Astrocyte (in vitro differentiated cells and primary cell): Measurements from ENCODE around the gene SLC8B1. TPM values are rescaled to one million over a fixed set of nuclear protein-coding genes. Genes with fewer than 3 reads are reported as not detected.

Experiments
- DNase-seq: peaks from one replicate; pipeline ENCODE4 v3.0.0-alpha.2; 2010; ENCODE audit warnings: low read depth
- FAIRE-seq: peaks from 2 replicates; lab custom pipeline; 2011; peaks lifted over from hg19 to GRCh38; lab: Jason Lieb, UNC
- H2AFZ ChIP-seq: 2 replicates; pipeline ENCODE4 v1.6.0; 2012; ENCODE audit warnings: low read depth, low read length, inconsistent platforms
- H3K27ac ChIP-seq: 2 replicates; pipeline ENCODE4 v1.5.1; 2011; ENCODE audit warnings: low read depth, low read length, inconsistent platforms
- H3K27me3 ChIP-seq: 2 replicates; pipeline ENCODE4 v1.6.0; 2011; ENCODE audit warnings: low read length, inconsistent platforms; ENCODE audit not compliant: insufficient read depth
- H3K36me3 ChIP-seq: 2 replicates; pipeline ENCODE4 v1.5.1; 2011; ENCODE audit warnings: low read length, inconsistent platforms; ENCODE audit not compliant: insufficient read depth
- H3K4me1 ChIP-seq: 2 replicates; pipeline ENCODE4 v1.5.1; 2011; ENCODE audit warnings: low read length, inconsistent platforms; ENCODE audit not compliant: insufficient read depth
- H3K4me2 ChIP-seq: 2 replicates; pipeline ENCODE4 v1.6.0; 2012; ENCODE audit warnings: low read length, inconsistent platforms
- H3K4me3 ChIP-seq: 2 replicates; pipeline ENCODE4 v1.5.1; 2011; ENCODE audit warnings: low read depth, mild to moderate bottlenecking, low read length, inconsistent platforms; ENCODE audit not compliant: insufficient read depth
- H3K79me2 ChIP-seq: 2 replicates; pipeline ENCODE4 v1.6.0; 2012; ENCODE audit warnings: mild to moderate bottlenecking, low read length, inconsistent platforms; ENCODE audit not compliant: insufficient read depth
- H3K9ac ChIP-seq: 2 replicates; pipeline ENCODE4 v1.6.0; 2012; ENCODE audit warnings: mild to moderate bottlenecking, low read length, inconsistent platforms
- H3K9me3 ChIP-seq: 2 replicates; pipeline ENCODE4 v1.5.1; 2012; ENCODE audit warnings: low read depth, mild to moderate bottlenecking, low read length, inconsistent platforms; ENCODE audit not compliant: insufficient read depth
- H4K20me1 ChIP-seq: 2 replicates; pipeline ENCODE4 v1.6.0; 2012; ENCODE audit warnings: low read length, inconsistent platforms; ENCODE audit not compliant: insufficient read depth
- H3K27ac Mint-ChIP-seq: one replicate; pipeline ENCODE4 v1.8.0; 2021; ENCODE audit warnings: mild to moderate bottlenecking, mixed read lengths; ENCODE audit not compliant: unreplicated experiment
- H3K27me3 Mint-ChIP-seq: one replicate; pipeline ENCODE4 v1.8.0; 2021; ENCODE audit warnings: low read depth, mixed read lengths; ENCODE audit not compliant: unreplicated experiment
- H3K36me3 Mint-ChIP-seq: one replicate; pipeline ENCODE4 v1.8.0; 2021; ENCODE audit warnings: low read depth, mixed read lengths; ENCODE audit not compliant: unreplicated experiment
- H3K4me1 Mint-ChIP-seq: one replicate; pipeline ENCODE4 v1.8.0; 2021; ENCODE audit warnings: low read depth, mixed read lengths; ENCODE audit not compliant: unreplicated experiment
- H3K4me3 Mint-ChIP-seq: one replicate; pipeline ENCODE4 v1.8.0; 2021; ENCODE audit warnings: mild to moderate bottlenecking, moderate library complexity, mixed read lengths; ENCODE audit not compliant: unreplicated experiment
- H3K9me3 Mint-ChIP-seq: one replicate; pipeline ENCODE4 v1.8.0; 2021; ENCODE audit warnings: mild to moderate bottlenecking, mixed read lengths; ENCODE audit not compliant: unreplicated experiment
- CTCF ChIP-seq: IDR thresholded peaks from 2 replicates; pipeline ENCODE4 v1.5.1; 2011; ENCODE audit warnings: low read depth, mild to moderate bottlenecking, inconsistent platforms, low read length, moderate library complexity; ENCODE audit not compliant: insufficient read depth
- EZH2 ChIP-seq: IDR thresholded peaks from 2 replicates; pipeline ENCODE4 v1.6.1; 2012; ENCODE audit warnings: mild to moderate bottlenecking, low read length, inconsistent platforms; ENCODE audit not compliant: insufficient read depth
- microRNA-seq: library from miRNA; unstranded; fragments of <30 nt; microRNA quantifications from one replicate; pipeline ENCODE4 v1.2.0, GENCODE V29; 2020
- total RNA-seq: library from RNA; stranded (reverse); gene quantifications from 2 replicates; pipeline ENCODE4 v1.2.1, GENCODE V29; 2021

Gene SLC8B1
- total RNA-seq, 1 donor from 2014 or later = 8.6 TPM

- Histone ChIP-seq H3K4me1 (peaks cover 25% of the 10 kb centered on the region), H3K9ac (no peak overlapping the region), H3K9me3 (no peaks in the 10 kb centered on the region), H3K27ac (no peak overlapping the region), H3K79me2 (peaks cover 3% of the 10 kb centered on the region), H3K27me3 (no peaks in the 10 kb centered on the region), H4K20me1 (no peaks in the 10 kb centered on the region), H2AFZ (no peak overlapping the region), H3K4me2 (no peak overlapping the region), H3K36me3 (no peaks in the 10 kb centered on the region), H3K4me3 (no peak overlapping the region)
- no peak overlapping the region for H3K27ac Mint-ChIP-seq
- H3K36me3 Mint-ChIP-seq = peaks cover 24% of the 10 kb centered on the region
- FAIRE-seq (no peak), DNase-seq (no peak)
- H3K4me1 Mint-ChIP-seq = peaks cover 19% of the 10 kb centered on the region
- TF ChIP-seq EZH2 (no peak), CTCF (no peak)
- H3K9me3 Mint-ChIP-seq = no peaks in the 10 kb centered on the region
- no peak overlapping the region for H3K4me3 Mint-ChIP-seq
- no peaks in the 10 kb centered on the region for H3K27me3 Mint-ChIP-seq
These were observed 86.0 kb downstream of the SLC8B1 start for GRCh38 chr12:113248842-113249435.

Small RNAs within 50 kb of the gene (microRNA-seq; reads per million reads assigned to microRNA genes)
- not detected for gene MIR6762

Other genes starting within 250 kb of the SLC8B1 start
- gene RASAL1, start 199.3 kb downstream of the SLC8B1 start, total RNA-seq = 0.43 and 0.48 TPM in 2 replicates
- gene CFAP73, start 185.4 kb downstream of the SLC8B1 start, total RNA-seq = not detected in 2 replicates
- 52.8 and 53.5 TPM in 2 replicates for gene DDX54, start 149.6 kb downstream of the SLC8B1 start, total RNA-seq
- gene RITA1, start 149.4 kb downstream of the SLC8B1 start, total RNA-seq = 20.9 and 23.5 TPM in 2 replicates
- 27.9 and 33.7 TPM in 2 replicates for gene TPCN1, start 113.6 kb downstream of the SLC8B1 start, total RNA-seq
- 52.2 and 59.0 TPM in 2 replicates for gene PLBD2, start 23.5 kb upstream of the SLC8B1 start, total RNA-seq
- not detected in 2 replicates for gene SDS, start 68.8 kb upstream of the SLC8B1 start, total RNA-seq
- gene SDSL, start 87.3 kb upstream of the SLC8B1 start, total RNA-seq = 9.5 and 10.5 TPM in 2 replicates
- 0.25 TPM in 1 of 2 replicates, not detected in the other for gene LHX5, start 136.8 kb upstream of the SLC8B1 start, total RNA-seq